Stimulated activated naive B cell treated with anti-CD40 and anti-IgM and Interleukin-4, amounts not matched to agents 10 μg/mL and 1 μg/mL and 100 μg/mL, for 72 hours (primary cell): ENCODE data around the gene RIMBP2.

ENCODE experiments used
- ATAC-seq, 2 donors: fragments of 150-1000 bp; cut with Tn5 transposase; replicated peaks; 2 replicates each; pipeline ENCODE4 v1.10.0; 2021; ENCODE audit warnings: moderate library complexity in 1 of 2
- DNase-seq: peaks from one replicate; pipeline ENCODE4 v3.0.0; 2021
- H3K27ac Mint-ChIP-seq: one replicate; pipeline ENCODE4 v1.8.0; 2022; ENCODE audit warnings: mild to moderate bottlenecking, mixed read lengths
- H3K27me3 Mint-ChIP-seq, 2 donors: one replicate each; pipeline ENCODE4 v1.8.0; 2022; ENCODE audit warnings: mixed read lengths in 2 of 2
- H3K36me3 Mint-ChIP-seq, 2 donors: one replicate each; pipeline ENCODE4 v1.8.0; 2022; ENCODE audit warnings: mixed read lengths in 2 of 2, mild to moderate bottlenecking in 1 of 2
- H3K4me1 Mint-ChIP-seq, 2 donors: one replicate each; pipeline ENCODE4 v1.8.0; 2022; ENCODE audit warnings: mixed read lengths in 2 of 2, mild to moderate bottlenecking in 1 of 2
- H3K4me3 Mint-ChIP-seq, 2 donors: one replicate each; pipeline ENCODE4 v1.8.0; 2022; ENCODE audit warnings: mild to moderate bottlenecking in 2 of 2, mixed read lengths in 2 of 2, moderate library complexity in 1 of 2
- H3K9me3 Mint-ChIP-seq, 2 donors: one replicate each; pipeline ENCODE4 v1.8.0; 2022; ENCODE audit warnings: mixed read lengths in 2 of 2, mild to moderate bottlenecking in 1 of 2

Gene RIMBP2

GRCh38 chr12:130547480-130548155 is 168.5 kb downstream of the RIMBP2 start:
- DNase-seq = no peak
- no peaks in the 10 kb centered on the region for H3K4me1 Mint-ChIP-seq
- no peaks in the 10 kb centered on the region for H3K27me3 Mint-ChIP-seq

DNA sequence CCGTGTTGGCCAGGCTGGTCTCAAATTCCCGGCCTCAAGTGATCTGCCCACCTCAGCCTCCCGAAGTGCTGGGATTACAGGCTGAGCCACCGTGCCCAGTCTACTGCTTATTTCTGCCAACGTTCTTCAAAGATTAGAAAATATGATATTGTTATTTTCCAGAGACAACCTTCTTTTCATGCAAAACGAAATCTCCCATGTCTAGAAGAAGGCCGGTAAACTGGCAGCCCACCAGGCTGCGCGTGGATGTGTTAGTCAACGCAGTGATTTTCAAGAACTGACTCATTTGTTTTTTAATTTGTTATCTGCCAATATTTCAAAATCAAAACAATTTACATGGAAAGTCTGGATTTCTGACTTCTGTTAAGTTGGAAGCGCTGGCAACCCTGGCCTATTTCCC is 169.6 kb downstream of the RIMBP2 start:
- no peak for ATAC-seq
- no peak for DNase-seq
- no peak overlapping the region for H3K4me3 Mint-ChIP-seq

More at GRCh38 chr12:130547480-130548155, 168.5 kb downstream of the RIMBP2 start:
- Mint-ChIP-seq H3K9me3 (peaks cover 2 to 3% of the 10 kb centered on the region in 2 donors), H3K4me3 (no peak overlapping the region), H3K27ac (no peak overlapping the region), H3K36me3 (no peaks in the 10 kb centered on the region)
- no peak for ATAC-seq

GRCh38 chr12:130545475-130545874 is 170.6 kb downstream of the RIMBP2 start:
- Mint-ChIP-seq H3K4me3 (no peak overlapping the region), H3K27ac (no peak overlapping the region), H3K9me3 (peaks cover 9 to 11% of the 10 kb centered on the region in 2 donors), H3K4me1 (no peaks in the 10 kb centered on the region), H3K27me3 (no peaks in the 10 kb centered on the region), H3K36me3 (no peaks in the 10 kb centered on the region)
- DNase-seq = no peak
- no peak for ATAC-seq

More for the DNA sequence above, 169.6 kb downstream of the RIMBP2 start:
- Mint-ChIP-seq H3K9me3 (peaks cover 5 to 11% of the 10 kb centered on the region in 2 donors), H3K27me3 (no peaks in the 10 kb centered on the region), H3K27ac (no peak overlapping the region), H3K4me1 (no peaks in the 10 kb centered on the region), H3K36me3 (no peaks in the 10 kb centered on the region)

DNA sequence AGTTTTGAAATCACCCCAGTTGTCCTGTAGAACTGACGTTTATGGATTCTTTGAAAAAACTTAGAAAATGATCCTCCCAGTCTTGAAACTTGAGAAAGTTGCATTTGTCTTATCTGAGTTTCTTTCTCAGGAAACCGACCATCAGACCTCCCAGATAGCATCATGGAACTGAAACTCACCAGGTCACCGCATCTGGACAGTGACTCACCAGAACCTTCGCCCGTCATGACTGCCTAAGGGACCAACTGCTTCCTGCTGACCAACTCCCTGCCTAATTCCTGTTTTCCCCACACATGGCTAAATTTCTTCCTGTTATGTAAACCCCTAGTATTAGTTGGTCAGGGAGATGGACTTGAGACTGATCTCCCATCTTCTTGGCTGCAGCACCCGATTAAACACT is 175.7 kb downstream of the RIMBP2 start:
- Mint-ChIP-seq H3K9me3 (peaks cover 15% of the 10 kb centered on the region in 2 donors), H3K4me3 (no peak overlapping the region), H3K4me1 (no peaks in the 10 kb centered on the region), H3K27ac (no peak overlapping the region), H3K36me3 (no peaks in the 10 kb centered on the region), H3K27me3 (no peaks in the 10 kb centered on the region)
- ATAC-seq (no peak), DNase-seq (no peak)

GRCh38 chr12:130538343-130539095 is 177.6 kb downstream of the RIMBP2 start:
- Mint-ChIP-seq H3K4me1 (no peaks in the 10 kb centered on the region), H3K9me3 (peaks cover 15% of the 10 kb centered on the region in 2 donors), H3K27ac (no peak overlapping the region), H3K27me3 (no peaks in the 10 kb centered on the region), H3K36me3 (no peaks in the 10 kb centered on the region), H3K4me3 (no peak overlapping the region)
- DNase-seq = no peak
- ATAC-seq = no peak

DNA sequence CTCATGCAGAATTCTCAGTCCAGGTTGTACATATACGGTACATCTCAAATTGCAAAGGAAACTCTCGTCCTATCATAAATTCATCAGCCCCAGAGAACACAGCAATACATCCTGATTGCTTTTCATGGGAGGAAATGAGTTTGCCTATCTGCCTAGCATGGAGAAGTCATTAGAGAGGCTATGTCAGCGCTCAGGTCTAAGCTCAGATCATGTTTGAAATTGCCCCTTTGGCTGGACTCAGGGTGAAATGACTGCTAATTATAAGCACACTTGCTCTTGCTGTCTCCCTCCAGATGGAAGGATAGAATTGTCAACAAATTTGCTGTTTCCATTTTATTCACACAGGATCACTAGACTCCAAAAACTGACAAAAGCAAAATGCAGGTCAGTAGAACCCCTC is 178.4 kb downstream of the RIMBP2 start:
- Mint-ChIP-seq H3K9me3 (peaks cover 15% of the 10 kb centered on the region in 2 donors), H3K4me3 (no peak overlapping the region), H3K36me3 (no peaks in the 10 kb centered on the region), H3K27me3 (no peaks in the 10 kb centered on the region), H3K4me1 (no peaks in the 10 kb centered on the region), H3K27ac (no peak overlapping the region)
- no peak for DNase-seq
- ATAC-seq = no peak

- DNase-seq (no peak), ATAC-seq (no peak)
- Mint-ChIP-seq H3K4me1 (no peaks in the 10 kb centered on the region), H3K9me3 (peaks cover 10 to 15% of the 10 kb centered on the region in 2 donors), H3K27me3 (no peaks in the 10 kb centered on the region), H3K27ac (no peak overlapping the region), H3K4me3 (no peak overlapping the region), H3K36me3 (no peaks in the 10 kb centered on the region)
Observed at GRCh38 chr12:130537051-130537450, 179.0 kb downstream of the RIMBP2 start.

- H3K4me3 Mint-ChIP-seq = no peak overlapping the region
- no peaks in the 10 kb centered on the region for H3K9me3 Mint-ChIP-seq
- DNase-seq = no peak
- no peaks in the 10 kb centered on the region for H3K4me1 Mint-ChIP-seq
- H3K27me3 Mint-ChIP-seq = peaks cover 0 to under 1% of the 10 kb centered on the region in 2 donors
- no peaks in the 10 kb centered on the region for H3K36me3 Mint-ChIP-seq
- no peak overlapping the region for H3K27ac Mint-ChIP-seq
- no peak for ATAC-seq
Observed at GRCh38 chr12:130530429-130530828, 185.7 kb downstream of the RIMBP2 start.

DNA sequence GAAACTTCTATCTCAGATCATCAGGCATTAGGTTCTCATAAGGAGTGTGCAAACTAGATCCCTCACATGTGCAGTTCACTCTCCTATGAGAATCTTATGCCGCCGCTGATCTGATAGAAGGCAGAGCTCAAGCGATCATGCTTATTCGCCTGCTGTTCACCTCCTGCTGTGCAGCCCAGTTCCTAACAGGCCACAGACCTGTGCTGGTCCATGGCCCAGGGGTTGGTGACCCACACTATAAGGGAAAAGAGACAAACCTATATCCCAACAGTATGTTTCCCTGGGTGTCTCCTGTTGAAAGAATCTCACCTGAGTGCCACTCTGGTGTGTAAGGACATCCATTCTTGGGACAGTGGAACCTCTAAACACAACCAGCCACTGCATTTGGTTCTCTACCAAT is 186.3 kb downstream of the RIMBP2 start:
- Mint-ChIP-seq H3K27me3 (peaks cover 1 to 7% of the 10 kb centered on the region in 2 donors), H3K4me1 (no peaks in the 10 kb centered on the region), H3K36me3 (no peaks in the 10 kb centered on the region), H3K9me3 (no peaks in the 10 kb centered on the region), H3K27ac (no peak overlapping the region), H3K4me3 (no peak overlapping the region)
- DNase-seq (no peak), ATAC-seq (no peak)

GRCh38 chr12:130527239-130527638 is 188.9 kb downstream of the RIMBP2 start:
- Mint-ChIP-seq H3K4me3 (no peak overlapping the region), H3K36me3 (no peaks in the 10 kb centered on the region), H3K4me1 (no peaks in the 10 kb centered on the region), H3K9me3 (no peaks in the 10 kb centered on the region), H3K27me3 (peaks cover 10 to 13% of the 10 kb centered on the region in 2 donors), H3K27ac (no peak overlapping the region)
- DNase-seq = no peak
- ATAC-seq = no peak

- H3K36me3 Mint-ChIP-seq = no peaks in the 10 kb centered on the region
- H3K4me3 Mint-ChIP-seq = no peak overlapping the region
- H3K4me1 Mint-ChIP-seq = no peaks in the 10 kb centered on the region
- H3K9me3 Mint-ChIP-seq = no peaks in the 10 kb centered on the region
- no peak for ATAC-seq
- no peak for DNase-seq
- H3K27me3 Mint-ChIP-seq = peaks cover 10 to 13% of the 10 kb centered on the region in 2 donors
- no peak overlapping the region for H3K27ac Mint-ChIP-seq
Observed at GRCh38 chr12:130526813-130527212, 189.3 kb downstream of the RIMBP2 start.

DNA sequence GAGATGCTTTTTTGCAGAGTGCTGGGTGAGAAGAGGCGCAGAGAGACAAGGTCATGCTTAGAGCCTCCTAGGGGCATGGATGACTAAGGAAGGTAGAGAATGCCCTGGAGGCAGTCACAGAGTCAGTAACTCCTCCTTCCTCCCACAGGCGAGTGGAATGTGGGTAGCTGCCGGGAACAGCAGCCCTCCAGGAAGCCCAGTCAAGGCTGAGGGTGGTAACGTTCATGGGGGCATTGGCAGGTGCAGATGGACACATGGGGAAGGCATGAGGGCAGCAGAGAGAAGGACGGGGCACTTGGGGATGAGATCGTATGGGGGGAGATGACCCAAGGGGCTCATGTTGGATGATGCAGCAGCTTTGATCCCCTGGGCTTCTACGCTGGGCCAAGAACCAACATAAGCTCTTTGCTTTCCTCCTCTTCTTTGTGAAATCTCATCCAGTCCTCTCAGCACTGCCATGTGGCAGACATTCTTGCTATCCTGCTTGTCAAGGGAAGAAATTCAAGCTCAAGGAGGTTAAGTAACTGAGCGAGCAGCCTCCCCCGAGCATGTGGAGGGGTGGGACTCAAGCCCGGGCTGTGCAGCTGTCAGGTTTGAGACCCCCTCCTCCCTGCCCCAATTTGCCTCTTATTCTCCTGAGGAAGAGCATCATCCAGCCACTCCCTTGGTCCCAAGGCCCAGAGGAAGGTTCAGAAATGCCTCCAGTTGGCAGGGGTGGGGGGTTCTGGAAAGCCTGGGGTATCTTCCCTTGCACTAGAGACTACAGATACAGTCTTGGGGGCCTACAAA is 190.5 kb downstream of the RIMBP2 start:
- no peaks in the 10 kb centered on the region for H3K36me3 Mint-ChIP-seq
- no peak overlapping the region for H3K27ac Mint-ChIP-seq

GRCh38 chr12:130524759-130525158 is 191.3 kb downstream of the RIMBP2 start:
- Mint-ChIP-seq H3K4me1 (no peaks in the 10 kb centered on the region), H3K4me3 (no peak overlapping the region), H3K9me3 (no peaks in the 10 kb centered on the region), H3K27ac (no peak overlapping the region), H3K36me3 (no peaks in the 10 kb centered on the region), H3K27me3 (peaks cover 13 to 19% of the 10 kb centered on the region in 2 donors)
- ATAC-seq (no peak), DNase-seq (no peak)

More for the DNA sequence above, 190.5 kb downstream of the RIMBP2 start:
- Mint-ChIP-seq H3K27me3 (peaks cover 13 to 19% of the 10 kb centered on the region in 2 donors), H3K4me3 (no peak overlapping the region), H3K4me1 (no peaks in the 10 kb centered on the region), H3K9me3 (no peaks in the 10 kb centered on the region)
- ATAC-seq (no peak), DNase-seq (no peak)

GRCh38 chr12:130523863-130524614 is 192.1 kb downstream of the RIMBP2 start:
- H3K4me3 Mint-ChIP-seq = no peak overlapping the region
- H3K27me3 Mint-ChIP-seq = peaks cover 13 to 19% of the 10 kb centered on the region in 2 donors
- H3K4me1 Mint-ChIP-seq = no peaks in the 10 kb centered on the region
- ATAC-seq (no peak), DNase-seq (no peak)
- H3K9me3 Mint-ChIP-seq = no peaks in the 10 kb centered on the region
- no peaks in the 10 kb centered on the region for H3K36me3 Mint-ChIP-seq
- H3K27ac Mint-ChIP-seq = no peak overlapping the region
